ENCODE measurements around the gene CADM3.

The CADM3 gene

DNA sequence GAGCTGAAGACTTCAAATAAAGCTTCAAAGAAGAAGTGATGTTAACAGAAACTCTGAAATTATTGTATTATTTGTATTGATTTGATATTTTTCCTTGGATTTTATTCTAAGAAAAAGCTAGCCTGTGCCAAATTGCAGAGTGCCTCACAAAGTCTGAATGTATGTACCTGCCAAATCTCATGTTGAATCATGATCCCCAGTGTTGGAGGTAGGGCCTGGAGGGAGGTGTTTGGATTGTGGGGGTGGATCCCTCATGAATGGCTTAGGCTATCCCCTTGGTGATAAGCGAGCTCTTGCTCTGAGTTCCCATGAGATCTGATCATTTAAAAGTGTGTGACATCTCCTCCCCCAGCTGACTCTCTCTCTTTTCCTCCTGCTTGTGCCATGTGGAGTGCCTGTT, 76.9 kb downstream of the CADM3 start:
- TF ChIP-seq, protein P1, sequence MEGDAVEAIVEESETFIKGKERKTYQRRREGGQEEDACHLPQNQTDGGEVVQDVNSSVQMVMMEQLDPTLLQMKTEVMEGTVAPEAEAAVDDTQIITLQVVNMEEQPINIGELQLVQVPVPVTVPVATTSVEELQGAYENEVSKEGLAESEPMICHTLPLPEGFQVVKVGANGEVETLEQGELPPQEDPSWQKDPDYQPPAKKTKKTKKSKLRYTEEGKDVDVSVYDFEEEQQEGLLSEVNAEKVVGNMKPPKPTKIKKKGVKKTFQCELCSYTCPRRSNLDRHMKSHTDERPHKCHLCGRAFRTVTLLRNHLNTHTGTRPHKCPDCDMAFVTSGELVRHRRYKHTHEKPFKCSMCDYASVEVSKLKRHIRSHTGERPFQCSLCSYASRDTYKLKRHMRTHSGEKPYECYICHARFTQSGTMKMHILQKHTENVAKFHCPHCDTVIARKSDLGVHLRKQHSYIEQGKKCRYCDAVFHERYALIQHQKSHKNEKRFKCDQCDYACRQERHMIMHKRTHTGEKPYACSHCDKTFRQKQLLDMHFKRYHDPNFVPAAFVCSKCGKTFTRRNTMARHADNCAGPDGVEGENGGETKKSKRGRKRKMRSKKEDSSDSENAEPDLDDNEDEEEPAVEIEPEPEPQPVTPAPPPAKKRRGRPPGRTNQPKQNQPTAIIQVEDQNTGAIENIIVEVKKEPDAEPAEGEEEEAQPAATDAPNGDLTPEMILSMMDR (IDR thresholded peaks at IDR 0.05), result no peak
- Histone ChIP-seq H3K27me3 (no peaks in the 10 kb centered on the region), H3K27ac (no peak overlapping the region), H3K4me3 (no peak overlapping the region), H3K36me3 (no peaks in the 10 kb centered on the region), H3K4me1 (no peaks in the 10 kb centered on the region), H3K9me3 (peaks cover 0 to 4% (median 2%) of the 10 kb centered on the region in 3 donors)
- intact Hi-C loops (cut with DNase I; ENCODE audit: low total_unique reads), result no loop called here
- DNase-seq, result no peak

DNA sequence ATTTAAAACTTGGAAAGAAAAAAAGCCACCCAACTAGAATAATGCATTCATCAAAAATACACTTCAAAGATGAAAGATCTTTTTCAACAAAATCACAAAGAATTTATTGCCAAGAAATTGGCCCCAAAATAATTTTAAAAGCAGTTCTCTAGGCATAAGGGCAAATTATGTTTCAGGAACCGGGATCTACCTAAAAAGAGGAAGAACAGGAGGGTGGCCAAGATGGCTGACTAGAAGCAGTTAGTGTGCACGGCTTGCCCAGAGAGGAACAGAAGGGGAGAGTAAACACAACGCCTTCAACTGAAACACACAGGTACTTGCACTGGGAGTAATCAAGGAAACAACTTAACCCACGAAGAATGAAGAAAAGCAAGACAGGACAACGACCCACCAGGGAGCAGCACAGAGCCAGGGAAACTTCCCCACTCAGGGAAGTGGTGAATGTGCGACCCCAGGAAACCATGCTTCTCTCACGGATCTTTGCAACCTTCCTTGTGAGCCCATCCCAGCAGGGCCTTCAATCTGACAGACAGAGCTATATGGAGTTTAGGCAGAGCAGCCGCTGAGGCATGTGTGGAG, 79.3 kb downstream of the CADM3 start:
- no peaks in the 10 kb centered on the region for H3K36me3 ChIP-seq
- peaks cover 0 to 4% (median 2%) of the 10 kb centered on the region in 3 donors for H3K9me3 ChIP-seq
- no peak for DNase-seq
- H3K27ac ChIP-seq, result no peak overlapping the region
- H3K27me3 ChIP-seq, result no peaks in the 10 kb centered on the region
- H3K4me3 ChIP-seq, result no peak overlapping the region
- no peaks in the 10 kb centered on the region for H3K4me1 ChIP-seq
- TF ChIP-seq, protein P1 (IDR thresholded peaks at IDR 0.05), result no peak
- intact Hi-C loops (cut with DNase I; ENCODE audit: low total_unique reads), result no loop called here
